Activated naive CD4-positive, alpha-beta T cell treated with anti-CD3 and anti-CD28 coated beads, Interleukin-2, amount 50 U/mL, for 24 hours (primary cell): ENCODE measurements around the gene MMP13.
"Not testable (repeated sequence)": the region's sequence is repeated elsewhere in the genome, so short reads cannot be mapped to it uniquely, and the experiment has no call there.

Source experiments
- H3K27ac Mint-ChIP-seq: one replicate; pipeline ENCODE4 v1.8.0; 2021; ENCODE audit warnings: mild to moderate bottlenecking, mixed read lengths
- H3K27me3 Mint-ChIP-seq: one replicate; pipeline ENCODE4 v1.8.0; 2021; ENCODE audit warnings: mixed read lengths
- H3K36me3 Mint-ChIP-seq: one replicate; pipeline ENCODE4 v1.8.0; 2021; ENCODE audit warnings: mixed read lengths
- H3K4me1 Mint-ChIP-seq: one replicate; pipeline ENCODE4 v1.8.0; 2021; ENCODE audit warnings: mixed read lengths
- H3K4me3 Mint-ChIP-seq: one replicate; pipeline ENCODE4 v1.8.0; 2021; ENCODE audit warnings: mild to moderate bottlenecking, mixed read lengths
- H3K9me3 Mint-ChIP-seq: one replicate; pipeline ENCODE4 v1.8.0; 2021; ENCODE audit warnings: mixed read lengths

Gene MMP13

GRCh38 chr11:102926517-102926916 is 29.0 kb downstream of the MMP13 start:
- Mint-ChIP-seq H3K9me3 (no peaks in the 10 kb centered on the region), H3K4me1 (no peaks in the 10 kb centered on the region), H3K4me3 (no peak overlapping the region), H3K27me3 (peaks cover 4% of the 10 kb centered on the region), H3K27ac (no peak overlapping the region), H3K36me3 (no peaks in the 10 kb centered on the region)

- Mint-ChIP-seq H3K36me3 (no peaks in the 10 kb centered on the region), H3K27ac (no peak overlapping the region), H3K4me1 (no peaks in the 10 kb centered on the region), H3K27me3 (peaks cover 5% of the 10 kb centered on the region), H3K4me3 (no peak overlapping the region), H3K9me3 (no peaks in the 10 kb centered on the region)
These were observed 29.5 kb downstream of the MMP13 start for GRCh38 chr11:102925988-102926387.

GRCh38 chr11:102924851-102925380 is 30.6 kb downstream of the MMP13 start:
- Mint-ChIP-seq H3K27me3 (peaks cover 5% of the 10 kb centered on the region), H3K4me1 (peaks cover 3% of the 10 kb centered on the region), H3K36me3 (no peaks in the 10 kb centered on the region), H3K27ac (no peak overlapping the region), H3K9me3 (no peaks in the 10 kb centered on the region), H3K4me3 (no peak overlapping the region)

GRCh38 chr11:102921587-102922220 is 33.8 kb downstream of the MMP13 start:
- H3K4me3 Mint-ChIP-seq: no peak overlapping the region
- no peaks in the 10 kb centered on the region for H3K36me3 Mint-ChIP-seq
- H3K4me1 Mint-ChIP-seq: peaks cover 4% of the 10 kb centered on the region
- no peaks in the 10 kb centered on the region for H3K9me3 Mint-ChIP-seq
- H3K27ac Mint-ChIP-seq: no peak overlapping the region
- peaks cover 3% of the 10 kb centered on the region for H3K27me3 Mint-ChIP-seq

GRCh38 chr11:102920118-102920684 is 35.3 kb downstream of the MMP13 start:
- H3K4me1 Mint-ChIP-seq: peaks cover 4% of the 10 kb centered on the region
- no peak overlapping the region for H3K27ac Mint-ChIP-seq
- H3K4me3 Mint-ChIP-seq: no peak overlapping the region
- no peaks in the 10 kb centered on the region for H3K9me3 Mint-ChIP-seq
- H3K27me3 Mint-ChIP-seq: peaks cover 3% of the 10 kb centered on the region
- H3K36me3 Mint-ChIP-seq: no peaks in the 10 kb centered on the region

- no peaks in the 10 kb centered on the region for H3K9me3 Mint-ChIP-seq
- H3K36me3 Mint-ChIP-seq: no peaks in the 10 kb centered on the region
- peaks cover 2% of the 10 kb centered on the region for H3K4me1 Mint-ChIP-seq
- no peak overlapping the region for H3K27ac Mint-ChIP-seq
- H3K4me3 Mint-ChIP-seq: no peak overlapping the region
- peaks cover 4% of the 10 kb centered on the region for H3K27me3 Mint-ChIP-seq
These were observed 40.5 kb downstream of the MMP13 start for GRCh38 chr11:102915044-102915375.

GRCh38 chr11:102914238-102915043 is 41.1 kb downstream of the MMP13 start:
- Mint-ChIP-seq H3K36me3 (no peaks in the 10 kb centered on the region), H3K27ac (no peak overlapping the region), H3K9me3 (no peaks in the 10 kb centered on the region), H3K27me3 (peaks cover 4% of the 10 kb centered on the region), H3K4me3 (no peak overlapping the region), H3K4me1 (no peaks in the 10 kb centered on the region)

- H3K36me3 Mint-ChIP-seq: no peaks in the 10 kb centered on the region
- no peak overlapping the region for H3K27ac Mint-ChIP-seq
- H3K4me1 Mint-ChIP-seq: no peaks in the 10 kb centered on the region
- no peak overlapping the region for H3K4me3 Mint-ChIP-seq
- no peaks in the 10 kb centered on the region for H3K9me3 Mint-ChIP-seq
- peaks cover 11% of the 10 kb centered on the region for H3K27me3 Mint-ChIP-seq
These were observed 43.1 kb downstream of the MMP13 start for GRCh38 chr11:102912482-102912830.

GRCh38 chr11:102911758-102912481 is 43.6 kb downstream of the MMP13 start:
- no peaks in the 10 kb centered on the region for H3K9me3 Mint-ChIP-seq
- no peaks in the 10 kb centered on the region for H3K36me3 Mint-ChIP-seq
- no peak overlapping the region for H3K27ac Mint-ChIP-seq

GRCh38 chr11:102905848-102906247 is 49.7 kb downstream of the MMP13 start:
- not testable (repeated sequence) for H3K27ac Mint-ChIP-seq, H3K9me3 Mint-ChIP-seq, H3K27me3 Mint-ChIP-seq

More at GRCh38 chr11:102911758-102912481, 43.6 kb downstream of the MMP13 start:
- H3K4me3 Mint-ChIP-seq: no peak overlapping the region
- H3K4me1 Mint-ChIP-seq: no peaks in the 10 kb centered on the region
- peaks cover 11% of the 10 kb centered on the region for H3K27me3 Mint-ChIP-seq

GRCh38 chr11:102903895-102904294 is 51.6 kb downstream of the MMP13 start:
- H3K27ac Mint-ChIP-seq, H3K4me1 Mint-ChIP-seq, H3K36me3 Mint-ChIP-seq, H3K9me3 Mint-ChIP-seq, H3K4me3 Mint-ChIP-seq: not testable (repeated sequence)
- peaks cover 10% of the 10 kb centered on the region for H3K27me3 Mint-ChIP-seq

More at GRCh38 chr11:102905848-102906247, 49.7 kb downstream of the MMP13 start:
- H3K4me1 Mint-ChIP-seq, H3K36me3 Mint-ChIP-seq, H3K4me3 Mint-ChIP-seq: not testable (repeated sequence)

GRCh38 chr11:102900346-102900745 is 55.2 kb downstream of the MMP13 start:
- Mint-ChIP-seq H3K27me3 (peaks cover 5% of the 10 kb centered on the region), H3K27ac (no peak overlapping the region), H3K9me3 (peaks cover 7% of the 10 kb centered on the region), H3K4me3 (no peak overlapping the region), H3K36me3 (no peaks in the 10 kb centered on the region), H3K4me1 (no peaks in the 10 kb centered on the region)
